HG02759 (cell line): ENCODE data around the gene TGOLN2.

ENCODE experiments used
- ATAC-seq: cut with Tn5 transposase; IDR thresholded peaks from one replicate; pipeline ENCODE4 v1.9.1; 2021; ENCODE audit warnings: mild to moderate bottlenecking, moderate library complexity; ENCODE audit not compliant: unreplicated experiment

The TGOLN2 gene

GRCh38 chr2:85309699-85310321 lies 18.0 kb downstream of the TGOLN2 start:
- ATAC-seq = no peak

DNA sequence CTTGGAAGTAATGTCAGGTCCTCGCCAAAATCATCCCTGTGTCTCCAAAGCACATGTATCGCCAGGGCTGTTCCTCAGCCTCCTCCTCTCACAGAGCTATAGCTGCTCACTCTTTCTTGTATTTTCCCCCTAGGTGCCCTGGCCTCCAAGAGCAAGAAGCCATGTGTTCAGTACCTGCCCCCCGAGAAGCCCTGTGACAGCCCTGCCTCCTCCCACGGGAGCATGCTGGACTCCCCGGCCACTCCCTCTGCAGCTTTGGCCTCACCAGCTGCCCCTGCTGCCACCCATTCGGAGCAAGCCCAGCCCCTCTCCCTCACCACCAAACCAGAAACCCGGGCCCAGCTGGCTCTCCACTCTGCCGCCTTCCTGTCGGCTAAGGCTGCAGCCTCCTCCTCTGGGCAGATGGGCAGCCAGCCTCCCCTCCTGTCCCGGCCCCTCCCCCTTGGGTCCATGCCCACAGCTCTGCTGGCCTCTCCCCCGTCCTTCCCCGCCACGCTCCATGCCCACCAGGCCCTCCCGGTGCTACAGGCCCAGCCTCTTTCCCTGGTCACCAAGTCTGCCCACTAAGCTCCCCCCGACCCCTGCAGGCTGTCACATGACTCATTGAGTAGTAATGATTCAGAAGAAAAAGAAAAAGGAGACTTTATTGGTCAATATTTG lies 18.8 kb downstream of the TGOLN2 start:
- no peak for ATAC-seq

DNA sequence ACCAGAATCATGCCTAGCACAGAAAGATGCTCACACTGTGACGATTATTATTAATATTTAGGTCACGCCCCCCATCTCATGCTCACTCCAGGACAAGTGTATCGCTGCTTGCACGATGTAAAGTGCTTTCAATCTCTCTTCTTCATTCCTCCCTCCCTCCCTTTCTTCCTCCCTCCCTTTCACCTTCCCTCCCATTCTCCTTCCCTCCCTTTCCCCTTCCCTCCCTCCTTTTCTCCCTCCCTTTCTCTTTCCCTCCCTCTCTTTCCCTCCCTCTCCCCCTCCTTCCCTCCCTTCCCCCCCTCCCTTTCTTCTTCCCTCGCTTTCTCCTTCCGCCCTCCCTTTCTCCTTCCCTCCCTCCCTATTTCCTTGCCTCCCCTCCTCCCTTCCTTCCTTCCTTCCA lies 19.6 kb downstream of the TGOLN2 start:
- no peak for ATAC-seq

DNA sequence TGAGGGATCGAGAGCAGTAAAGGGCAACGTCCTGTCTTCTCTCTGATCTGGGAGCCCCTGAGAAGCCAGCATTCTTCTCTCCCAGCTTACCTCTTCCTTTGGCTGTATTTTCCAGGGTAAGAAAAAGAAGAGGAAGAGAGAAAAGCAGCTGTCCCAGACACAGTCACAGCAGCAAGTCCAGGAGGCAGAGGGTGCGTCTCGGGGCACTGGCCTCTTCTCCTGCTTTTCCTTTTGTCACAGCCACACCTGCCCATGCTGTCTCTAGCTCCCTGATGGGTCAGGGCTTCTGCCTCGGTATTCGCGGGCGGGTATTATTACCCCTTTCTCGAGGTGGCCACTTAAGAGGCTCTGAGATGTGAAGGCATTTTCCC lies 20.3 kb downstream of the TGOLN2 start:
- ATAC-seq = no peak

DNA sequence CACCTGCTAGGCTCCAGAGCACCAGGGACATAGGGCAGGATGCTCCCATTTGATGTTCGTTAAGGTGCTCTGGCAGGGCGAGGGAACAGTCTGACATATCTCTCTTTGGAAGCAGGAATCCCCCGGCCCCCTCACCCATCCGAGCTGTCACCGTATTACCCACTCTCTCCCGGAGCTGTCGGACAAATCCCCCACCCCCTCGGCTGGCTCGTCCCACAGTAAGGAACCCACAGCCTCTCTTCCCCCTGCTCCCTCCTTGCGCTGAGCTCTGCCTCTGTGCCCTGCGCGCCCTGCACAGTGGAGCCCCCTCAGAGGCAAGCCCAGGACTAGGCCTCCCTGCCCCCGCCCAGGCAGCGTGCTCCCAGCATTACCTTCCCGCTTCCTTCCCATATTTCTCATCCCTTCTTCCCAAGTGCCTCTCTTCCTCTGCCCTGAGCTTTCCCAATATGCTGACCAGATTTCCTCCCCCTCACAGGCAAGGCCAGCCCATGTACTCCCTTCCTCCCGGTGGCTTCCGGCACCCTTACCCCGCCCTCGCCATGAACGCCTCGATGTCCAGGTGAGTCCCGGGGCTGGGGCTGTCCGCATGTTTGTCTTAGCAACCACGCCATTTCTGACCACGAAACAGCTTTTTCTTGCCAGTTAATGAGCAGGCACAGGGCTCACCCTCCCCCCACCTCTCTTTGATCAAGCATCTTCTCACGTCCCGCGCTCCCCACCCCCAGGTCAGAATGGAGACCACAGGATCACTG lies 23.8 kb downstream of the TGOLN2 start:
- ATAC-seq = no peak

- no peak for ATAC-seq
These were observed 25.7 kb downstream of the TGOLN2 start for GRCh38 chr2:85302121-85302520.

DNA sequence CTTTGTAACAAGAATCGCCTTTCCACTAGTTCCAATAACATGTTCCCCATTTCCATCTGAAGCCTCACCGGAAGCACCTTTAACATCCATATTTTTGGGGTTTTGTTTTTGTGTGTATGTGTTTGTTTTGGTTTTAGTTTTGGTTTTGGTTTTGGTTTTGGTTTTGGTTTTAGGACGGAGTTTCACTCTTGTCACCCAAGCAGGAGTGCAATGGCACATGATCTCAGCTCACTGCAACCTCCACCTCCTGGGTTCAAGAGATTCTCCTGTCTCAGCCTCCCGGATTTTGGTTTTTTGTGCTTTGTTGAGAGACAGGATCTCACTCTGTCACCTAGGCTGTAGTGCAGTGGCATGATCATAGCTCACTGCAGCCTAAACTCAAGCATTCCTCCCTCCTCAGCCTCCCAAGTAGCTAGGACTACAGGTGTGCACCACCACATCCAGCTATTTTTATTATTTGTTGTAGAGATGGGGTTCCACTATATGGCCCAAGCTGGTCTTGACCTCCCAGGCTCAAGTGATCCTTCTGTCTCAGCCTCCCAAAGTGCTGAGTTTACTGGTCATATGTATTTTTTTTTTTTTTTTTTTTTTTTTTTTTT lies 36.3 kb downstream of the TGOLN2 start:
- no peak for ATAC-seq

DNA sequence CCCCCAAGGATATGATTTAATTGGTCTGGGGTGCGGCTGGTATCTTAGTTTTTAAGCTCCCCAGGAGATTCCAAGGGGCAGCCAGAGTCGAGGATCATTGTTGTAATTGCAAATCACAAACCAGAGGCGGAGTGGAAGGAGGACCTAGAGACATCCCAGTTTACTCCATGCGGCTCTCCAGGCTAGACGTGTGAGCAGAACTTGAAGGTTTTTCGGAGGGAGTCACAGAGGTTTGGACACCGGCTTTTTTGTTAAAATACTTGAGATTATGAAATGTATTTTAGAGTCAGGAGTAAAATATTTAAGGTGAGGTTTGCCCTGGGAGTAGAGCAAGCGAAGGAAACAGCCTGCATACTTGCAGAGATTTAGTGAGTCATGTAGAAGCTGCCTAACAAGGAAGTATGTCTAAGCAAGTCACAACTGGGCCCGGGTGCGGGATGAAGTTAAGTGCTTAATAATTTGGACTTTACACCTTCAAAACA lies 39.5 kb downstream of the TGOLN2 start:
- no peak for ATAC-seq

GRCh38 chr2:85287721-85288120 lies 40.1 kb downstream of the TGOLN2 start:
- no peak for ATAC-seq

- ATAC-seq = no peak
These were observed 40.9 kb downstream of the TGOLN2 start for GRCh38 chr2:85286918-85287317.

DNA sequence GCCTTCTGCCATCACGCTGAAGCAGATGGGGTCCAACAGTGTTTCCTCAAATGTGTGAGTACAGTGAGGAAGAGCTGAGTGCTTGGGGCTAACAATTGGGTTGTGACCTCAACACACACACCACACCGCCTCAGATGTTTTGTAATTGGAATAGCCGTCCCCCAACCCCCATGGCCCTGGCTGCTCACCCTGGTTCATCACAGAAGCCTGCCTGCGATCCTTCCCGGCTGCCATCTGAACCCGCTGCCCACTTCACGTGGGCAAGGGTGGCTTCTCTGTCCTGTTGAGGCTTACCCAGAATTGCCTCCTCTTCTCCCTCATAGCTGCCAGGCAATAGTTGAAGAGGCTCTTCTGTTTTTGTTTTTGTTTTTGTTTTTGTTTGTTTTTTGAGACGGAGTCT lies 44.1 kb downstream of the TGOLN2 start:
- no peak for ATAC-seq

DNA sequence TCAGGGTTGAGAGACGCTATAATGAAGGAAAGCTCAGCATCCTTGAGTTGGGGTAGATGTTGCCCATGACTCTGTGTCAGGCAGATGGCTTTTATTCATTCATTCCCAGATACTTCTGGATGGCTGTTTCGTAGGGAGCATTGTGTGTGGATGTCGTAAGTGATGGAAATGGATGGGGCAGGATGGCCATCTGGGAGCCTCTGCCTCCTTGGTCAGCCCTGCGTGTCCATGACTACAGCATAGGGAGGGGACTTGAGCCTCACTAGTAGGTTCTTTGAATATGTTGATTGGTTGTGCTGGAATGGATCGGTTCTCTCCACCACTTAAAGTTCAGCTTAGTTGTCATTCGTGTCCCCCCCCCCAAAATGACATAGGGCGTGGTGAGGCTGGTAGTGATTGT lies 44.9 kb downstream of the TGOLN2 start:
- ATAC-seq = no peak

GRCh38 chr2:85281553-85281952 lies 46.2 kb downstream of the TGOLN2 start:
- no peak for ATAC-seq

GRCh38 chr2:85278361-85278760 lies 49.4 kb downstream of the TGOLN2 start:
- ATAC-seq = no peak

DNA sequence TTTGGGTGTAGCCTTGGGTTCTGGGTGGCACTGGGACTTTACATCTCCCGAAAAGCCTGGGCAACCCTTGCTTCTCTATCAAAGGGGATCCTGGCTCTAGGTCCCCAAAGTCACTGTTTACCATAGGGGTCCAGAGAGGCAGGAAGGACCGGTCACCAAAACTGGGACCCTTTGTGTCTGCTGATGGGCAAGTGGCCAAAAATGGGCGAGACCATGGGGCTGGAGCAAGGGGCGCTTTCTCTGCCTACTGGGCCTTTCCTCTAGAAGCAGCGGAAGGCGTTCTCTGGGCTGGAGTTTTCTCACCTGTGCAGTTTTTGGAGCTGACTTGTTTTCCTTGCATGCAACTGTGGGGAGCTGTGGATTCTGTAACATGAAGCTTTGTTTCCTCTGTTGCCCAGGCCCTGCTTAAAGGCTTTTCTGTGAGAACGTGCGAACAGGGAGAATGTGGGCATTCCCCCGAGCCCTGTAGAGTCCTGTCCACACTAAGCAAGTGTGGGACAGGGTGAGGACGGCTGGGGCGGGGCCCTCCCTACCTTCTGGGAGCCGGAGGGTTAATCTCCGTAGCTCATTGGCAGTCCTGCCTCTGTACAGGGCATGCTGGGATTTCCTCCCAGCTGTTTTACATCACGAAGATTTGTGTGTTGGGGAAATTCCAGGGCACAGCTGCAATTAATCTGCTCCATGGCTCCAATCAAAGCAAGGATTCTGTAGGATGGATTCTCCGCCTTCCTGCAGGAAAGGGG lies 50.2 kb downstream of the TGOLN2 start:
- ATAC-seq = no peak

DNA sequence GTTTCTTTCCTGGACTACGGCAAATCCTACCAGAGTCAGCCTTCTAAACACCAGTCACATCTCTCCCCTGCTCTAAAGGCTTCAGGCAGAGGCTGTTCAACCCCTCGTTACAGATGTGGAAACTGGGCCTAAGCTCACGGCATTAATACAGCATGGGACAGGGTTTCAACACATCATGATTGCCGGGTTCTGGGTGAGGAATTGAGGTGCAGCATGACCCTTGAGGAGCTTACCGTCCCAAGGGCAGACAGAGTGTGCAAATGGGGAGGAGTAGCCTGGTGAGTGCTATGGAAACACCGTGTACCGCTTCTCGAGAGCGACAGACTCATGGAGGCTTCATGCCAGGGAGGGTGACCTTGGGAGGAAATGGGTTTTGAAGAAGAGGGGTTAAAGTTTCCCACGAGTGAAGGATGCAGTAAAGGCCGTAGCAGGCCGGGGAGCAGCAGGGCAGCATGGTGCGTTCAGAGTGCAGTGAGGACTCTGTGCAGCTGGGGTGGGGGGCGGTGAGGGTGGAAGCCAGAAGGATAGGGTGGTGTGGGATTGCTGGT lies 51.1 kb downstream of the TGOLN2 start:
- ATAC-seq = no peak

DNA sequence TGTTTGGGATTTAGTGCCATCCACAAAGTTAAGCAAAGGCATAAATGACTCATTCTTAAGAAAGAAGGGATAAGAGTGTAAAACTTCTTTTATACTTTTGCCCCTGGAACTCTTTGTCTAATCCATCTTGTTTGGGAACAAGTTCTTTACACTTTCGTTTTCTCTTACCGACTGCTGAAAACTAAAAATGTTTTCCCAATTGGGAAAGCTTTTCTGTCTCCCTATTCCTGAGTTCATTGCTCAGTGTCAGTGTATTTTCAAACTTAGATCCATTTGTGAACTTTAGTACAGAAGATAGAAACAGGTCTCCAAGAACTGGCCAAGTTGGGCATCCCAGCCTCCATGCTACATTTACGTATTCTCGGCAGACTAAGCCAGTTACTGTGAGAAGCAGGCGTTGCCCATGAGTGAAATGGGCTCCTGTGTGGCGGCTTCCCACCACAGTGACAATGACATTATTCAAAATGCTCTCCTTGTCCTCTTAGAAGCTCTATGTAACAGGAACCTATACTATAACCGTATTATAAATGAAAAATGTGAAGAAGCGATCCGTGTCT lies 51.7 kb downstream of the TGOLN2 start:
- no peak for ATAC-seq

DNA sequence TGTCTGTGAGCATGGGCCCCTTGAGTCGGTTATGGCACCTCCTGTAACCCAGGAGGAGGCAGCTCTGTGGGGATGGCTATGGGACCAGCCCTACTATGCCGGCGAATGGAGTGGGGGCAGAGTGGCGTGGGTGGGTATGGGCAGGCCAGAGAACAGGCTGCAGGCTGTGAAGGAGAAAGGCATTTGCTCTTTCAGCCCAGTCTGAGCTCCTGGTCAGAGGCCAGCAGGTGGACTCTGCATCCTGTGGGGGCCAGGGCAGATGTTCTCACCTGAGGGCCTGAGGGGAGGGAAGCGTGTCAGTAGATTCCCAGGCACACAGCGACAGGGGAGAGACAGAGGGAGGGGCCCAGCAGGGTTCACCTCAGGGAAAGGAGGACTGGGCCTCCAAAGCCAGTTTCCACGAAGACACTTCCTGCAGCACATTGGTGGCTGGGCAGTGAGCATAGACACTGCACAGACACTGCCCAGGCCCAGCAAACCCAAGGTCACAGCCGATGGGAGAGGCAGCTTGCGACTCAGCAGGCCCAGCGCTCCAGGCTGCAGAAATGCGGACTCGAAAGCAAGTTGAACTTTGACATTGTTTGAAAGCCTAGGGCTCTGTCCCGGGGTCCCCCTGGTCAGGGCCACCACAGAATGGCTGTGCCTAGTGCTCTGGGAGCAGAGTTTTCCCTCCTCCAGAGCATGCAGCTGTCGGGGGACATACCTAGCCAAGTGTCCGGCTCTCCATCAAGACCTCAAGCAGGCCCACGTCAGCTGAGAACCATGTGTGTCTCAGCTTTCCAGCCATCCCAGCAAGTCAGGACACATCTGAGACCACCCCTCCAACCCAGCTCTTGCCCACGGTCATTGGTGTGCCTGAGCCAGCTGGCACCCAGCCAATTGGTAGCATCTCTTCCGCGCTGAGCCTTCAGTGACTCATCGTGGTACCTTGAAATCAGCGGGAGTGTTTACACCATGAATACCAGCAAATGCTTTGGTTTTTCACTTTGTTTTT lies 53.8 kb downstream of the TGOLN2 start:
- no peak for ATAC-seq

DNA sequence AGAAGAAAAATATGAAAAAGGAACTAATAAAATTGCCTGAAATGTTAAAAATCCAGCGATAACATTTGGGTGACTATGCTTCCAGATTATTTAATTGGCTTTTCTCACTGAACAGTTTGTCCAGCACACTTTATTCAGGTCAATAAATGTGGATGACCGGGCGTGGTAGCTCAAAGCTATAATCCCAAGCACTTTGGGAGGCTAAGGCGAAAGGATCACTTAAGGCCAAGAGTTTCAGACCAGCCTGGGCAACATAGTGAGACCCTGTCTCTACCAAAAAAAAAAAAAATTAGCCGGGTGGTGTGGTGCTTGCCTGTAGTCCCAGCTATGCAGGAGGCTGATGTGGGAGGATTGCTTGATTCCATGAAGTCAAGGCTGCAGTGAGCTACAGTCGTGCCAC lies 55.4 kb downstream of the TGOLN2 start:
- no peak for ATAC-seq
